Tibial nerve (tissue), 3 donors: ENCODE results near the gene LRRC27.

Source experiments
- POLR2A ChIP-seq, 2 donors: fragments of 450-650 bp; IDR thresholded peaks; one replicate each; pipeline ENCODE4 v1.6.1; 2017; ENCODE audit warnings: antibody characterized with exemption in 2 of 2, mild to moderate bottlenecking in 2 of 2, moderate library complexity in 2 of 2
- TF ChIP-seq, protein P1 (sequence below), 5 experiments: fragments of 200-600 bp in 3 of 5; fragments of 450-650 bp in 2 of 5; sonication (generic) in 3 of 5; IDR thresholded peaks; one replicate each; pipeline ENCODE4 v1.5.1; 2016 to 2019; ENCODE audit warnings: antibody characterized with exemption in 5 of 5, mild to moderate bottlenecking in 3 of 5, moderate library complexity in 2 of 5

DNA sequence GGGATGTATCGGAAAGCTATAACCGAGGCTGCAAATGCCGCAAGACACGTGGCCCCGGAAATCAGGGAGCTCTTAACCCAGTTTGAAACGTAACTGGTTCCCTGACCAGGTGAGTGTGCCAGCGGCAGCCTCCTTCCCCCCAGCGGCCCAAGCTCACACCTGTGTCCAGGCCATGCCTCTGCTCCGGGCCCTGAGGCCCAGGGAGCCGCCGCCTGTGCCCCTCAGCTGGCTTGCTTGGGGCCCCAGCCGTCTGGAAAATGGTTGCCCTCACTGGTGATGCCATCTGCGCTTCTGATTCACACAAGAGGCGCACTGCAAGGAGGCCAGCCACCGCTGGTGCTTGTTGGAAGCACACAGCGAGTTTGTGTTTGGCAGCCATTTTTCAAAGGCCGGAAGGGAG lies 74.2 kb downstream of the LRRC27 start:
- TF ChIP-seq, protein P1, sequence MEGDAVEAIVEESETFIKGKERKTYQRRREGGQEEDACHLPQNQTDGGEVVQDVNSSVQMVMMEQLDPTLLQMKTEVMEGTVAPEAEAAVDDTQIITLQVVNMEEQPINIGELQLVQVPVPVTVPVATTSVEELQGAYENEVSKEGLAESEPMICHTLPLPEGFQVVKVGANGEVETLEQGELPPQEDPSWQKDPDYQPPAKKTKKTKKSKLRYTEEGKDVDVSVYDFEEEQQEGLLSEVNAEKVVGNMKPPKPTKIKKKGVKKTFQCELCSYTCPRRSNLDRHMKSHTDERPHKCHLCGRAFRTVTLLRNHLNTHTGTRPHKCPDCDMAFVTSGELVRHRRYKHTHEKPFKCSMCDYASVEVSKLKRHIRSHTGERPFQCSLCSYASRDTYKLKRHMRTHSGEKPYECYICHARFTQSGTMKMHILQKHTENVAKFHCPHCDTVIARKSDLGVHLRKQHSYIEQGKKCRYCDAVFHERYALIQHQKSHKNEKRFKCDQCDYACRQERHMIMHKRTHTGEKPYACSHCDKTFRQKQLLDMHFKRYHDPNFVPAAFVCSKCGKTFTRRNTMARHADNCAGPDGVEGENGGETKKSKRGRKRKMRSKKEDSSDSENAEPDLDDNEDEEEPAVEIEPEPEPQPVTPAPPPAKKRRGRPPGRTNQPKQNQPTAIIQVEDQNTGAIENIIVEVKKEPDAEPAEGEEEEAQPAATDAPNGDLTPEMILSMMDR (IDR thresholded peaks at IDR 0.05) = no peak
- no peak for TF ChIP-seq POLR2A (IDR thresholded peaks at IDR 0.05)
